ENCODE results near the gene PCCB.
"Not testable (repeated sequence)": the region's sequence is repeated elsewhere in the genome, so short reads cannot be mapped to it uniquely, and the experiment has no call there.

The PCCB gene

GRCh38 chr3:136250059-136250902, at the start of gene PCCB:
Gene PCCB (plus strand): TSS chr3:136250340. CDS start chr3:136250376, 36 bp downstream.
- peak; percentile 94 for DNase-seq (ENCODE audit: low spot score)

DNA sequence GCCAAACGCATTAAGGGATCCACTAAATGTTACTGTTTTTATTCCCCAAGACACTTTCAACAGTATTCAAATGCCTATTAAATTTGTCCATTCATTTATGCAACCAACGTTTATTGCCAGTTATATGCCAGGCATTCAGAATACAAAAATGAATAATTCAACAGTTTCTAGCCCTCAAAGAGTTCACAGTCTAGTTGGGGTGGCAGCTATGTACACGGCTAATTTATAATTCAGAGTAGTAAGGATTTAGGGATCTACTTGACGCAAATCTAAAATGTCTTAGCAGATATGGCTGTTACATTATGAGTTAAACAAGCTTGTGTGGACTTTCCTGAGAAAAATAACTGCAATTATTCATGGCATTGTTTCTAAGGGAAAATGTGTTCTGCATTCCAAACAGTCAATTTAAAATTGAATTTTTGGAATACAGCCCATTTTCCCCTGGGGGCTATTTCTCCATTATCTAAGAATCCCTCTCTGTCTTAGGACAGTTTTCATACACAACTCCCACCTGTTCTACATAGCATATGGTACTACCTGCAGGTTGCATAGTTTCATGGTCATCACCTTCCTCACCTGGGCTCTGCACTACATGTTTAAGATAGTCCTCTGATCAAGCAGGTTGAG, 42.5 kb upstream of the PCCB start:
- DNase-seq (ENCODE audit: low spot score), result no peak

DNA sequence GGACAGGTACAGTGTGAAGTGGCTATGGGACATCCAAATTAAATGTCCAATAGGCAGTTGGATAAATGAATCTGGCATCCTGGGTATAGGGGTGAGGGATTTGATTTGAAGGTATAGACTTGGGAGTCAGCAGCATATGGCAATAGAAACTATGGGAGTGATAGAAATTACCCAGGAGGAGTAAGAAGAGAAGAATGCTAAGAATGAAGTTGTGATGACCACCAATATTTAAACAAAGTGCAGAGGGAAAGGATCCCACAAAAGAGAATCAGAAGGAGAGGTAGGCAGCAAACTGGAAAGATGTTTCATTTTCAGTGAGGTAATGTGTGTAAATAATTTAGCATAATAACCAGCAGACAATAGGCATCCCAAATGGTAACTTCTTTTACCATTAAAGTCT, 40.2 kb upstream of the PCCB start:
- DNase-seq (ENCODE audit: low spot score), result no peak

- DNase-seq (ENCODE audit: low spot score), result no peak
Observed at GRCh38 chr3:136211547-136211946, 38.6 kb upstream of the PCCB start.

GRCh38 chr3:136222746-136223145, 27.4 kb upstream of the PCCB start:
- not testable (repeated sequence) for DNase-seq (ENCODE audit: low spot score)

- DNase-seq (ENCODE audit: low spot score), result no peak
Observed at GRCh38 chr3:136232413-136232812, 17.7 kb upstream of the PCCB start.

DNA sequence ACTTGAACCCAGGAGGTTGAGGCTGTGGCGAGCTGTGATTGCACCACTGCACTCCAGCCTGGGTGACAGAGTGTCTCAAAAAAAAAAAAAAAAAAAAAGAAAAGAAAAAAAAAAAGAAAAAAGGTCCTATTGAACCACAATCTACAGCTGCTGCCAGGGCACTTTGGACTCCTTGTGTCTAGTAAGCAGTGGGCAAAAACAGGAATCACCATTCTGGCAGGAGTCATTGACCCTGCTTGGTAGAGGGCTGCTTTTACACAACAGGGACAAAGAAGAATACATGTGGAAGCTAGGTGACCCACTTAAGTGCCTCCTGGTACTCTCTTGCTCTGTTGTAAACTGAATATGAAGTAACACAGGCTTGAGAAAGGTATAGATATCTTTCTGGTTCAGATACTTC, 14.6 kb upstream of the PCCB start:
- no peak for DNase-seq (ENCODE audit: low spot score)

- DNase-seq (ENCODE audit: low spot score), result no peak
Observed at GRCh38 chr3:136236109-136236508, 14.0 kb upstream of the PCCB start.

GRCh38 chr3:136237103-136237502, 13.0 kb upstream of the PCCB start:
- DNase-seq (ENCODE audit: low spot score), result no peak

- DNase-seq (ENCODE audit: low spot score), result no peak
Observed at GRCh38 chr3:136237961-136238649, 12.0 kb upstream of the PCCB start.

GRCh38 chr3:136239094-136239493, 11.0 kb upstream of the PCCB start:
- no peak for DNase-seq (ENCODE audit: low spot score)

- DNase-seq (ENCODE audit: low spot score), result no peak
Observed at GRCh38 chr3:136245691-136246090, 4.4 kb upstream of the PCCB start.

DNA sequence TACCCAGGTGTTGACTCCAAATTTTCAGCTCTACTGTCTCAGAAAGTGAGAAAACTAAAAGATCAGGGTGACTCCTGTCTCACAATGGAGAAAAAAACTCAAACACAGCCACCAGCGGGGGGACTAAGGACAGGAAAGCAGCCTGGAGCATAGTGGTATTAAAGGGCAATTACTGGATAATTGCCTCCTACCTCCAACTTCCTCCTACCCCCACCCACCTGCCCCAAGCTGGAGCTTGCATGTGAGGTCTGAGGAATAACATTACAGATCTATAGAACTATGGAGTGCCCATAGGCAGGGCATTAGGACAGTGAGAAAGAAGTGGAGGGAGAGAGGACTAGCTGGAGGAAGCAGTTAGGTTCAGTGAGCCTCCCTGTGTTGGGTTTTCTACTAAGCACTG, 2.7 kb upstream of the PCCB start:
- DNase-seq (ENCODE audit: low spot score), result no peak

GRCh38 chr3:136247855-136248590, 2.1 kb upstream of the PCCB start:
- no peak for DNase-seq (ENCODE audit: low spot score)

- DNase-seq (ENCODE audit: low spot score), result no peak
Observed at GRCh38 chr3:136249091-136249490, 1.0 kb upstream of the PCCB start.

- DNase-seq (ENCODE audit: low spot score), result no peak
Observed at GRCh38 chr3:136249593-136249992, 547 bp upstream of the PCCB start.

DNA sequence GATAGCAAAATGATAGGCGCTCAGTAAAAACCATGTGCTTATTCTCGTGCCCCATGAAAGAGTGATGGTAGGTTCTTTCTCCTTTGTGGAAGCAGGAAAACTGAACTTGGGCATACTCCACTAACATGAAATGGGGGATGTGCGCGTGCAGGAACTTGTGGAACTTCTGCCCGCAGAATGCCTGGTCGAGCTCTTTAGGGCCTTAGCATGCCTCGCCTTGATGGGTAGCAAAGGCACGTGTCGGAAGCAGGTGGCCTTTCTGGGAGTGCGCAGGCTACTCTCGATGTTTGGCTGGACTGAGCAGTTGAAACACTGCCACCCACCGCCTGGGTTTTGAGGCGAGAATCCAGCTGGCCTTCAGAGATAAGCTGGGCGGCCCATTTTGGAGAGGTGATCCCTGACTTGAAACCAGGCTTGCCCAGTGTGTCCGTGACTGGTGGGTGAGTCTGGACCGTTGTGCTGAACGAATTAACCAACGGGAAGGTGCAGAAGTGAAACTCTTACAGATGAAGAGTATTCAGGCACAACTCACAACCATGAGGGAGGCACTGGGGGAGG, 842 bp downstream of the PCCB start:
- peak; percentile 87 for DNase-seq (ENCODE audit: low spot score)

GRCh38 chr3:136251511-136251910, 1.4 kb downstream of the PCCB start:
- DNase-seq (ENCODE audit: low spot score), result no peak

DNA sequence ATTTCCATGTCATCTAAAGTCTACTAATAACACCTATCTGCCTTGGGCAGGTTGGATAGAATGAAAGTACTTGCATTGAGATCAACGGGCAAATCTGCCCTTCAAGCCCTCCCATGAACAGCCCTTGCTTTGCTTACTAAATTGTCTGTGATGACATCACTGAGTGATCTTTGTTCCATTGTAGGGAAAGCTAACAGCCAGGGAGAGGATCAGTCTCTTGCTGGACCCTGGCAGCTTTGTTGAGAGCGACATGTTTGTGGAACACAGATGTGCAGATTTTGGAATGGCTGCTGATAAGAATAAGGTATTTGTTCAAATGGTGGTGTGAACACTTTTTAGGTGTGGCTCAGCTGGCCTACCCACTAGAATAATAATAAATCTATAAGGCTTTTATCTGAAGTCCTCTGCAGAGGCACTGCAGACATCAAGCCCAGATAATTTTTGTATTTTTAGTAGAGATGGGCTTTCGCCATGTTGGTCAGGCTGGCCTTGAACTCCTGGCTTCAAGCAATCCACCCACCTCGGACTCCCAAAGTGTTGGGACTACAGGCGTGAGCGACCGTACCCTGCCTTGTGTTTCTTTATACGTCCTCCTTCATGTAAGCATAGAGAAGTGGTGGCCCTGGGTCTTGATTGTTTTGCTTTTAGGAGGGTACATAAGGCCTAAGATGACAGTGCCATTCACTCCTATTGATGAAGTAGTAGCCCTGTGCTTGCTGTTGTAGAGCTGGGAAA, 5.7 kb downstream of the PCCB start:
- DNase-seq (ENCODE audit: low spot score), result peak; percentile 87

- no peak for DNase-seq (ENCODE audit: low spot score)
Observed at GRCh38 chr3:136258199-136258598, 8.1 kb downstream of the PCCB start.

DNA sequence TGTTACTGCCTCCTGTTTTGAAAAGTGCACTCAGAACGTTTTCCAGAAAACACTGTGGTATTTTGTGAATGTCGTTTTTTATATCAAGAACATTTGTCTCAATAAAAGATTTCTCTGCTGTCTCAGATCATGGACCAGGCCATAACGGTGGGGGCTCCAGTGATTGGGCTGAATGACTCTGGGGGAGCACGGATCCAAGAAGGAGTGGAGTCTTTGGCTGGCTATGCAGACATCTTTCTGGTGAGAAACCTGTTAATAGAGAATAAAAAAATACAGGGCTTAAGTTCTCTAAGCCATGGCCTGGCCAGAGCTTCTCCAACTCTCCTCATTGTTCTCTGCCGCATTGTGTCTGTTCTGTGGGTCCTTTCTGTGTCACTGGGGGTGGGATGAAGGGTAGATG, 11.7 kb downstream of the PCCB start:
- DNase-seq (ENCODE audit: low spot score), result no peak

Data from Ammon's horn (tissue), 1 donor.